Neutrophil (primary cell): ENCODE results near the gene IMMT.
"Not testable (repeated sequence)": the region's sequence is repeated elsewhere in the genome, so short reads cannot be mapped to it uniquely, and the experiment has no call there.

Source experiments
- H3K27ac ChIP-seq: fragments of 200-600 bp; sonication (generic); 2 replicates; pipeline ENCODE4 v1.5.1; 2016; ENCODE audit warnings: mild to moderate bottlenecking, moderate library complexity
- H3K27me3 ChIP-seq: fragments of 200-600 bp; sonication (generic); 2 replicates; pipeline ENCODE4 v1.6.0; 2016; ENCODE audit warnings: mild to moderate bottlenecking
- H3K36me3 ChIP-seq: fragments of 200-600 bp; sonication (generic); 2 replicates; pipeline ENCODE4 v1.5.1; 2017
- H3K4me1 ChIP-seq, 2 experiments: fragments of 200-600 bp in 1 of 2; sonication (generic) in 1 of 2; 1 replicate in 1 of 2; 2 replicates in 1 of 2; pipeline versions ENCODE4 v1.5.1 to v1.6.1; 2013 to 2016; ENCODE audit warnings: low read depth in 1 of 2, low read length in 1 of 2, mild to moderate bottlenecking in 1 of 2, moderate library complexity in 1 of 2; ENCODE audit not compliant: control insufficient read depth in 1 of 2, insufficient read depth in 1 of 2
- H3K4me3 ChIP-seq, 2 experiments: fragments of 200-600 bp in 1 of 2; sonication (generic) in 1 of 2; 1 replicate in 1 of 2; 2 replicates in 1 of 2; pipeline ENCODE4 v1.5.1; 2013 to 2016; ENCODE audit warnings: low read depth in 1 of 2, low read length in 1 of 2, mild to moderate bottlenecking in 1 of 2, moderate library complexity in 1 of 2
- H3K9me3 ChIP-seq: fragments of 200-600 bp; sonication (generic); 2 replicates; pipeline ENCODE4 v1.5.1; 2016
- CTCF ChIP-seq: fragments of 200-600 bp; sonication (generic); IDR thresholded peaks from 2 replicates; pipeline ENCODE4 v1.5.1; 2016; ENCODE audit warnings: antibody characterized with exemption

The IMMT gene

GRCh38 chr2:86230961-86231360 is 35.7 kb upstream of the IMMT start:
- no peaks in the 10 kb centered on the region for H3K36me3 ChIP-seq
- TF ChIP-seq CTCF = no peak
- H3K4me3 ChIP-seq = no peak overlapping the region
- peaks cover 0 to 5% of the 10 kb centered on the region in 2 experiments for H3K4me1 ChIP-seq
- no peaks in the 10 kb centered on the region for H3K9me3 ChIP-seq
- no peaks in the 10 kb centered on the region for H3K27me3 ChIP-seq
- H3K27ac ChIP-seq = no peak overlapping the region

- TF ChIP-seq CTCF = no peak
- Histone ChIP-seq H3K27me3 (no peaks in the 10 kb centered on the region), H3K4me3 (no peak overlapping the region), H3K36me3 (no peaks in the 10 kb centered on the region), H3K9me3 (no peaks in the 10 kb centered on the region), H3K4me1 (peaks cover 0 to 8% of the 10 kb centered on the region in 2 experiments), H3K27ac (no peak overlapping the region)
Measured at GRCh38 chr2:86229221-86229620, 34.0 kb upstream of the IMMT start.

GRCh38 chr2:86228574-86228973 is 33.3 kb upstream of the IMMT start:
- H3K4me1 ChIP-seq, H3K4me3 ChIP-seq, H3K27me3 ChIP-seq: not testable (repeated sequence)

GRCh38 chr2:86227685-86228084 is 32.4 kb upstream of the IMMT start:
- TF ChIP-seq CTCF = no peak
- Histone ChIP-seq H3K4me3 (no peak overlapping the region), H3K27me3 (no peaks in the 10 kb centered on the region), H3K9me3 (no peaks in the 10 kb centered on the region), H3K4me1 (peaks cover 0 to 8% of the 10 kb centered on the region in 2 experiments), H3K36me3 (no peaks in the 10 kb centered on the region), H3K27ac (no peak overlapping the region)

More at GRCh38 chr2:86228574-86228973, 33.3 kb upstream of the IMMT start:
- not testable (repeated sequence) for H3K27ac ChIP-seq, H3K36me3 ChIP-seq, H3K9me3 ChIP-seq

GRCh38 chr2:86226636-86227520 is 31.6 kb upstream of the IMMT start:
- TF ChIP-seq CTCF = no peak
- Histone ChIP-seq H3K4me3 (no peak overlapping the region), H3K36me3 (no peaks in the 10 kb centered on the region), H3K27ac (no peak overlapping the region), H3K27me3 (no peaks in the 10 kb centered on the region), H3K4me1 (peaks cover 0 to 8% of the 10 kb centered on the region in 2 experiments), H3K9me3 (no peaks in the 10 kb centered on the region)

GRCh38 chr2:86226070-86226469 is 30.8 kb upstream of the IMMT start:
- TF ChIP-seq CTCF = no peak
- no peak overlapping the region for H3K4me3 ChIP-seq

More at GRCh38 chr2:86226070-86226469, 30.8 kb upstream of the IMMT start:
- peaks cover 0 to 8% of the 10 kb centered on the region in 2 experiments for H3K4me1 ChIP-seq
- H3K9me3 ChIP-seq = no peaks in the 10 kb centered on the region
- no peak overlapping the region for H3K27ac ChIP-seq
- H3K36me3 ChIP-seq = no peaks in the 10 kb centered on the region
- no peaks in the 10 kb centered on the region for H3K27me3 ChIP-seq
